ENCODE measurements around the gene ZP1. TPM values are rescaled to one million over a fixed set of nuclear protein-coding genes. Genes with fewer than 3 reads are reported as not detected.

Gene ZP1
- total RNA-seq, 2 donors from 2014 or later: 0.16 TPM; not detected in 1

- H3K4me3 Mint-ChIP-seq: peak overlapping the region; percentile 93
These were observed 45.6 kb downstream of the ZP1 start for GRCh38 chr11:60912851-60913528.

GRCh38 chr11:60913793-60914632 lies 46.7 kb downstream of the ZP1 start, which contains the start of gene TMEM109:
TMEM109 (plus strand) TSS chr11:60914158; CDS start chr11:60919694, 5,536 bp downstream.
- H3K4me1 Mint-ChIP-seq: peaks cover 39% of the 10 kb centered on the region
- H3K4me3 Mint-ChIP-seq: peak within 1 kb of the TSS; percentile 93
- no peaks in the 10 kb centered on the region for H3K27me3 Mint-ChIP-seq
- peaks cover 28% of the 10 kb centered on the region for H3K36me3 Mint-ChIP-seq (ENCODE audit: low read depth)
- no peaks in the 10 kb centered on the region for H3K9me3 Mint-ChIP-seq
- peak within 1 kb of the TSS; percentile 90 for H3K27ac Mint-ChIP-seq
- peak; percentile 80 for ATAC-seq (replicated peaks)

More at GRCh38 chr11:60912851-60913528, 45.6 kb downstream of the ZP1 start:
- Mint-ChIP-seq H3K9me3 (no peaks in the 10 kb centered on the region), H3K27me3 (no peaks in the 10 kb centered on the region), H3K36me3 (ENCODE audit: low read depth) (peaks cover 18% of the 10 kb centered on the region), H3K27ac (peak overlapping the region; percentile 90), H3K4me1 (peaks cover 39% of the 10 kb centered on the region)
- ATAC-seq (replicated peaks): no peak

GRCh38 chr11:60914633-60915247 lies 47.4 kb downstream of the ZP1 start:
- H3K4me1 Mint-ChIP-seq: peaks cover 39% of the 10 kb centered on the region
- peak overlapping the region; percentile 87 for H3K27ac Mint-ChIP-seq
- H3K9me3 Mint-ChIP-seq: no peaks in the 10 kb centered on the region
- peak; percentile 27 for ATAC-seq (replicated peaks)
- H3K27me3 Mint-ChIP-seq: no peaks in the 10 kb centered on the region
- H3K4me3 Mint-ChIP-seq: peak overlapping the region; percentile 93
- peaks cover 35% of the 10 kb centered on the region for H3K36me3 Mint-ChIP-seq (ENCODE audit: low read depth)

- Mint-ChIP-seq H3K27ac (peak overlapping the region; percentile 87), H3K4me1 (peaks cover 38% of the 10 kb centered on the region), H3K36me3 (ENCODE audit: low read depth) (peaks cover 42% of the 10 kb centered on the region), H3K27me3 (no peaks in the 10 kb centered on the region), H3K9me3 (no peaks in the 10 kb centered on the region), H3K4me3 (peak overlapping the region; percentile 93)
- peak; percentile 66 for ATAC-seq (replicated peaks)
These were observed 48.0 kb downstream of the ZP1 start for GRCh38 chr11:60915248-60915914.

GRCh38 chr11:60916669-60917206 lies 49.4 kb downstream of the ZP1 start:
- H3K36me3 Mint-ChIP-seq (ENCODE audit: low read depth): peaks cover 55% of the 10 kb centered on the region
- H3K4me3 Mint-ChIP-seq: peak overlapping the region; percentile 93
- no peaks in the 10 kb centered on the region for H3K27me3 Mint-ChIP-seq
- H3K4me1 Mint-ChIP-seq: peaks cover 32% of the 10 kb centered on the region
- H3K9me3 Mint-ChIP-seq: no peaks in the 10 kb centered on the region
- no peak for ATAC-seq (replicated peaks)
- H3K27ac Mint-ChIP-seq: no peak overlapping the region

GRCh38 chr11:60917267-60917666 lies 49.9 kb downstream of the ZP1 start:
- Mint-ChIP-seq H3K36me3 (ENCODE audit: low read depth) (peaks cover 60% of the 10 kb centered on the region), H3K9me3 (no peaks in the 10 kb centered on the region), H3K27ac (no peak overlapping the region), H3K4me3 (peak overlapping the region; percentile 93), H3K27me3 (peaks cover under 1% of the 10 kb centered on the region), H3K4me1 (peaks cover 28% of the 10 kb centered on the region)
- ATAC-seq (replicated peaks): no peak

- Mint-ChIP-seq H3K9me3 (no peaks in the 10 kb centered on the region), H3K27ac (no peak overlapping the region), H3K4me1 (peaks cover 30% of the 10 kb centered on the region), H3K4me3 (no peak overlapping the region), H3K36me3 (ENCODE audit: low read depth) (peaks cover 72% of the 10 kb centered on the region), H3K27me3 (peaks cover 4% of the 10 kb centered on the region)
- ATAC-seq (replicated peaks): no peak
These were observed 51.1 kb downstream of the ZP1 start for GRCh38 chr11:60918251-60918938.

- no peak for ATAC-seq (replicated peaks)
- peaks cover 4% of the 10 kb centered on the region for H3K27me3 Mint-ChIP-seq
- no peak overlapping the region for H3K27ac Mint-ChIP-seq
- H3K9me3 Mint-ChIP-seq: no peaks in the 10 kb centered on the region
- H3K36me3 Mint-ChIP-seq (ENCODE audit: low read depth): peaks cover 75% of the 10 kb centered on the region
- no peak overlapping the region for H3K4me3 Mint-ChIP-seq
- peaks cover 27% of the 10 kb centered on the region for H3K4me1 Mint-ChIP-seq
These were observed 51.6 kb downstream of the ZP1 start for GRCh38 chr11:60918939-60919265.

- no peak for ATAC-seq (replicated peaks)
- peaks cover 4% of the 10 kb centered on the region for H3K27me3 Mint-ChIP-seq
- H3K4me1 Mint-ChIP-seq: peaks cover 27% of the 10 kb centered on the region
- H3K27ac Mint-ChIP-seq: no peak overlapping the region
- H3K9me3 Mint-ChIP-seq: no peaks in the 10 kb centered on the region
- H3K4me3 Mint-ChIP-seq: no peak overlapping the region
- H3K36me3 Mint-ChIP-seq (ENCODE audit: low read depth): peaks cover 76% of the 10 kb centered on the region
These were observed 52.0 kb downstream of the ZP1 start for GRCh38 chr11:60919320-60919719.

GRCh38 chr11:60919956-60920355 lies 52.6 kb downstream of the ZP1 start:
- Mint-ChIP-seq H3K27me3 (peaks cover 4% of the 10 kb centered on the region), H3K36me3 (ENCODE audit: low read depth) (peaks cover 76% of the 10 kb centered on the region), H3K4me1 (peaks cover 25% of the 10 kb centered on the region), H3K4me3 (no peak overlapping the region), H3K9me3 (no peaks in the 10 kb centered on the region), H3K27ac (no peak overlapping the region)
- ATAC-seq (replicated peaks): no peak

GRCh38 chr11:60921259-60921658 lies 53.9 kb downstream of the ZP1 start:
- peaks cover 17% of the 10 kb centered on the region for H3K4me1 Mint-ChIP-seq
- H3K27ac Mint-ChIP-seq: no peak overlapping the region

GRCh38 chr11:60921777-60922335 lies 54.5 kb downstream of the ZP1 start:
- H3K4me3 Mint-ChIP-seq: no peak overlapping the region
- H3K27ac Mint-ChIP-seq: no peak overlapping the region
- H3K27me3 Mint-ChIP-seq: peaks cover 13% of the 10 kb centered on the region
- no peak for ATAC-seq (replicated peaks)
- no peaks in the 10 kb centered on the region for H3K9me3 Mint-ChIP-seq
- peaks cover 67% of the 10 kb centered on the region for H3K36me3 Mint-ChIP-seq (ENCODE audit: low read depth)
- peaks cover 15% of the 10 kb centered on the region for H3K4me1 Mint-ChIP-seq

More at GRCh38 chr11:60921259-60921658, 53.9 kb downstream of the ZP1 start:
- H3K36me3 Mint-ChIP-seq (ENCODE audit: low read depth): peaks cover 67% of the 10 kb centered on the region
- H3K9me3 Mint-ChIP-seq: no peaks in the 10 kb centered on the region
- H3K4me3 Mint-ChIP-seq: no peak overlapping the region
- no peak for ATAC-seq (replicated peaks)
- peaks cover 13% of the 10 kb centered on the region for H3K27me3 Mint-ChIP-seq

GRCh38 chr11:60922906-60923305 lies 55.6 kb downstream of the ZP1 start:
- Mint-ChIP-seq H3K36me3 (ENCODE audit: low read depth) (peaks cover 63% of the 10 kb centered on the region), H3K4me1 (peaks cover 10% of the 10 kb centered on the region), H3K27me3 (peaks cover 13% of the 10 kb centered on the region), H3K9me3 (no peaks in the 10 kb centered on the region), H3K4me3 (no peak overlapping the region), H3K27ac (no peak overlapping the region)
- ATAC-seq (replicated peaks): no peak
